Right atrium auricular region (tissue), 2 donors: ENCODE measurements around the gene IRGM. TPM values are rescaled to one million over a fixed set of nuclear protein-coding genes. Genes with fewer than 3 reads are reported as not detected.
"Not testable (repeated sequence)": the region's sequence is repeated elsewhere in the genome, so short reads cannot be mapped to it uniquely, and the experiment has no call there.

Experiments used
- DNase-seq: peaks from one replicate; pipeline ENCODE4 v3.0.0-alpha.2; 2019; ENCODE audit warnings: low spot score
- H3K27ac ChIP-seq, 2 donors: fragments of 200-600 bp; sonication (generic); 1 replicate in 1 of 2; 2 replicates in 1 of 2; pipeline ENCODE4 v1.5.1; 2016 to 2019
- H3K27me3 ChIP-seq, 2 donors: fragments of 200-600 bp; sonication (generic); one replicate each; pipeline versions ENCODE4 v1.5.1 to v1.6.0; 2017 to 2019
- H3K36me3 ChIP-seq: fragments of 200-600 bp; sonication (generic); one replicate; pipeline ENCODE4 v1.5.1; 2016
- H3K4me1 ChIP-seq, 2 donors: fragments of 200-600 bp; sonication (generic); one replicate each; pipeline versions ENCODE4 v1.5.1 to v1.6.0; 2017 to 2019
- H3K4me3 ChIP-seq, 2 donors: fragments of 200-600 bp; sonication (generic); 1 replicate in 1 of 2; 2 replicates in 1 of 2; pipeline ENCODE4 v1.5.1; 2017 to 2019; ENCODE audit warnings: mild to moderate bottlenecking in 1 of 2, moderate library complexity in 1 of 2
- H3K9me3 ChIP-seq, 2 donors: fragments of 200-600 bp; sonication (generic); one replicate each; pipeline ENCODE4 v1.5.1; 2019
- total RNA-seq, 2 donors: library from RNA; depleted of rRNA; stranded (reverse); fragments of >200 nt; gene quantifications; one replicate each; pipeline ENCODE4 v1.1.0, GENCODE V29; 2016
- TF ChIP-seq, protein P1 (sequence below), 2 donors: fragments of 200-600 bp; sonication (generic); IDR thresholded peaks; one replicate each; pipeline ENCODE4 v1.5.1; 2019; ENCODE audit warnings: antibody characterized with exemption in 2 of 2

IRGM gene
- total RNA-seq, 2 donors from 2014 or later, result not detected

DNA sequence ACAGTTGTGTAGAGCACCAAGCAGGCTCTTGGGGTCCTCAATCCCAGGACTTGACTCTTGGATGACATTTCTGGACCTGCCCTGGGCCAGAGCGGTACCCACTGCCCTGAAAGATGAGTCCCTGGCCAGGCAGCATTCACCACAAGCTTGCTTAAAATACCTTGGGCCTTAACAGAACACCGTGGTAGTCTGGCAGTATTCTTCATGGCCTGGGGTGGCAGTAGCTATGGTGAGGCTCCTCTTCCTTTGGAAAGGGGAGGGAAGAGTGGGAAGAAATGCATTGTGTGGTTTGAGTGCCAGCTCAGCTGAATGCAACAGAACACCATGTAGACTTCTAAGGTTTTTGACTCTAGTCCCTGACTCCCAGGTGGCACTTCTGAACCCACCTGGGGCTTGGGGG lies 29.4 kb upstream of the IRGM start:
- no peak overlapping the region for H3K27ac ChIP-seq
- no peak overlapping the region for H3K4me3 ChIP-seq
- no peaks in the 10 kb centered on the region for H3K4me1 ChIP-seq
- DNase-seq, result no peak
- TF ChIP-seq, protein P1, sequence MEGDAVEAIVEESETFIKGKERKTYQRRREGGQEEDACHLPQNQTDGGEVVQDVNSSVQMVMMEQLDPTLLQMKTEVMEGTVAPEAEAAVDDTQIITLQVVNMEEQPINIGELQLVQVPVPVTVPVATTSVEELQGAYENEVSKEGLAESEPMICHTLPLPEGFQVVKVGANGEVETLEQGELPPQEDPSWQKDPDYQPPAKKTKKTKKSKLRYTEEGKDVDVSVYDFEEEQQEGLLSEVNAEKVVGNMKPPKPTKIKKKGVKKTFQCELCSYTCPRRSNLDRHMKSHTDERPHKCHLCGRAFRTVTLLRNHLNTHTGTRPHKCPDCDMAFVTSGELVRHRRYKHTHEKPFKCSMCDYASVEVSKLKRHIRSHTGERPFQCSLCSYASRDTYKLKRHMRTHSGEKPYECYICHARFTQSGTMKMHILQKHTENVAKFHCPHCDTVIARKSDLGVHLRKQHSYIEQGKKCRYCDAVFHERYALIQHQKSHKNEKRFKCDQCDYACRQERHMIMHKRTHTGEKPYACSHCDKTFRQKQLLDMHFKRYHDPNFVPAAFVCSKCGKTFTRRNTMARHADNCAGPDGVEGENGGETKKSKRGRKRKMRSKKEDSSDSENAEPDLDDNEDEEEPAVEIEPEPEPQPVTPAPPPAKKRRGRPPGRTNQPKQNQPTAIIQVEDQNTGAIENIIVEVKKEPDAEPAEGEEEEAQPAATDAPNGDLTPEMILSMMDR (IDR thresholded peaks at IDR 0.05), result no peak
- no peaks in the 10 kb centered on the region for H3K27me3 ChIP-seq
- H3K36me3 ChIP-seq, result no peaks in the 10 kb centered on the region
- no peaks in the 10 kb centered on the region for H3K9me3 ChIP-seq

DNA sequence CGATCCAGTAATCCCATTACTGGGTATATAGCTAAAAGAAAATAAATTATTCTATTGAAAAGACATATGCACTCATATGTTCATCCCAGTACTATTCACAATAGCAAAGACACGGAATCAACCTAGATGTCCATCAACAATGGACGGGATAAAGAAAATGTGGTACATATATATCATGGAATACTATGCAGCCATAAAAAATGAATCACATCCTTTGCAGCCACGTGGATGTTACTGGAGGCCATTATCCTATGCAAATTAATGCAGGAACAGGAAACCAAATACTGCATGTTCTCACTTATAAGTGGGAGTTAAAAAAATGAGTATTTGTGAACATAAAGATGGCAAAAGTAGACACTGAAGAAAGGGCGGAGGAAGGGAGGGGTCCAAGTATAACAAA lies 16.6 kb upstream of the IRGM start:
- TF ChIP-seq, protein P1 (IDR thresholded peaks at IDR 0.05), result no peak
- H3K4me3 ChIP-seq, result no peak overlapping the region
- H3K9me3 ChIP-seq, result no peaks in the 10 kb centered on the region
- no peaks in the 10 kb centered on the region for H3K4me1 ChIP-seq
- H3K27me3 ChIP-seq, result no peaks in the 10 kb centered on the region
- H3K27ac ChIP-seq, result no peak overlapping the region
- no peak for DNase-seq
- H3K36me3 ChIP-seq, result no peaks in the 10 kb centered on the region

DNA sequence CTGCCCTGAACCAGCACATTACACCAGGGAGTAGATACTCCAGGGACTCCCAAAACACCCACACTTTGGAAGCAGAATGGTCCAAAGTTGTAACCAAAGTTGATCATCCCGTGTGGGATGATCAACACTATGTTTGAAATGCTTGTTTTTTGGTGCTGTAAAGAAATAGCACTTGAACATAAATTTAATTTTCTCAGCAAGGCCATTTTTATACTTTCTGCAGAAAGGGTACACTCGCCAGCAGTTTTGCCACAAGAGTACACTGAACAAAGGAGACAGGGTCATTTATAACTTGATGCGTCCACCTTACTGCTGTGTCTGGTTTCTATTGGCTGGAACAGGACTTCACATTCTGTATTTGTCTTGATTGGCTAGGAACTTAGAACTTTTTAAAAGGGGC lies 14.5 kb upstream of the IRGM start:
- H3K9me3 ChIP-seq, H3K4me1 ChIP-seq, H3K36me3 ChIP-seq, H3K27me3 ChIP-seq, DNase-seq, H3K4me3 ChIP-seq, H3K27ac ChIP-seq: not testable (repeated sequence)

DNA sequence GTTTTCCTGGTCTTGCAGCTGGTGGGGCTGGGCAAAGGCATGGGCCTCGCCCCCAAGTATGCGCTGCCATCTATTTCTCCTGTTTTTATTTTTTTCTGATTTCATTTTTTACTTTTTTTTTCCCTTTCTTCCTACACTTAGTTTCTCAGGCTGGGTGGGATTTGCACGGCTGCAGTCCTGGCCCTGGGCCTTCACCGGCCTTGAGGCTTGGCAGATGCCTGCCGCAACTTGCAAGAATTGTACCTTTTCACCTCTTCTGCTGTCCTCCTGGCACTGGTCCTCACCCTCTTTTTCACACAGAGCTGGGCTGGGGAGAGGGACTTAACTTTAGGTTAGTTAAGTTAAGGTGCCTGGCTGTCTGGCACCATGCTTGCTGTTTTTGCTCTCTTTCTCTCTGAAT lies 10.3 kb upstream of the IRGM start:
- Histone ChIP-seq H3K4me1 (no peaks in the 10 kb centered on the region), H3K4me3 (no peak overlapping the region), H3K27me3 (no peaks in the 10 kb centered on the region), H3K36me3 (no peaks in the 10 kb centered on the region), H3K9me3 (no peaks in the 10 kb centered on the region), H3K27ac (no peak overlapping the region)
- DNase-seq, result no peak
- TF ChIP-seq, protein P1 (IDR thresholded peaks at IDR 0.05), result no peak

DNA sequence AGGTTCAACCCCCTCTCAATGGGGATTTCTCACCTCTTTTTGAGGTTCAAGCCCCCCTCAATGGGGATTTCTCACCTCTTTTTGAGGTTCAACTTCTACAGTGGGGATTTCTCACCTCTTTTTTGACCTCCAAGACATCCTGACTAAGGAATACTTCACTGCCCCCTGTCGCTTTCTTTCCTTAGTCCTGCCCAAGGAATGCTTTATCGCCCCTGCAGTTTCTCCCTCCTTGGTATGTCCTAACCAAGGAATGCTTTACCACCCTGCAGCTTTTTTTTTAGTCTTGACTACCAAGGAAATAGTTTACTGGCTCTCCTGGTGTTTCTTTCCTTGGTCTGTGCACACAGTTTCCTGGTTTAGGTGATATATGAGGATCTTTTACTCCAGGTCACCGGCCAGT lies 9.6 kb upstream of the IRGM start:
- Histone ChIP-seq H3K9me3 (no peaks in the 10 kb centered on the region), H3K36me3 (no peaks in the 10 kb centered on the region), H3K27ac (no peak overlapping the region), H3K27me3 (no peaks in the 10 kb centered on the region), H3K4me3 (no peak overlapping the region), H3K4me1 (no peaks in the 10 kb centered on the region)
- TF ChIP-seq, protein P1 (IDR thresholded peaks at IDR 0.05), result no peak
- DNase-seq, result no peak

DNA sequence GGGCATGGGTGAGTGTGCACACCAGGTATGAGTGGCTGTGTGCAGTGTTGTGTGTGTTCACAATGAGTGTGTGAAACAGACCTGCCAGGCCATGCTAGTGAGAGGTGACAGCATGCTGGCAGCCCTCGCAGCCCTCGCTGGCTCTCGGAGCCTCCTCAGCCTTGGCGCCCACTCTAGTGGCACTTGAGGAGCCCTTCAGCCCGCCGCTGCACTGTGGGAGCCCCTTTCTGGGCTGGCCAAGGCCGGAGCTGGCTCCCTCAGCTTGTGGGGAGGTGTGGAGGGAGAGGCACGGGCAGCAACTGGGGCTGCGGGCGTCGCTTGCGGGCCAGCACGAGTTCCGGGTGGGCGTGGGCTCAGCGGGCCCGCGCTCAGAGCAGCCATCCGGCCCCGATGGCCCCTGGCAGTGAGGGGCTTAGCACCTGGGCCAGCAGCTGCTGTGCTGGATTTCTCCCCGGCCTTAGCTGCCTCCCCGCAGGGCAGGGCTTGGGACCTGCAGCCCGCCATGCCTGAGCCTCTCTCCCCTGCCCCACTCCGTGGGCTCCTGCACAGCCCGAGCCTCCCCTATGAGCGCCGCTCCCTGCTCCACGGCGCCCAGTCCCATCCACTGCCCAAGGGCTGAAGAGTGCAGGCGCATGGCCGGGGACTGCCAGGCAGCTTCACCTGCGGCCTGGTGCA lies 999 bp upstream of the IRGM start:
- not testable (repeated sequence) for H3K36me3 ChIP-seq, H3K9me3 ChIP-seq, H3K27me3 ChIP-seq, H3K4me1 ChIP-seq, DNase-seq, H3K27ac ChIP-seq, H3K4me3 ChIP-seq

DNA sequence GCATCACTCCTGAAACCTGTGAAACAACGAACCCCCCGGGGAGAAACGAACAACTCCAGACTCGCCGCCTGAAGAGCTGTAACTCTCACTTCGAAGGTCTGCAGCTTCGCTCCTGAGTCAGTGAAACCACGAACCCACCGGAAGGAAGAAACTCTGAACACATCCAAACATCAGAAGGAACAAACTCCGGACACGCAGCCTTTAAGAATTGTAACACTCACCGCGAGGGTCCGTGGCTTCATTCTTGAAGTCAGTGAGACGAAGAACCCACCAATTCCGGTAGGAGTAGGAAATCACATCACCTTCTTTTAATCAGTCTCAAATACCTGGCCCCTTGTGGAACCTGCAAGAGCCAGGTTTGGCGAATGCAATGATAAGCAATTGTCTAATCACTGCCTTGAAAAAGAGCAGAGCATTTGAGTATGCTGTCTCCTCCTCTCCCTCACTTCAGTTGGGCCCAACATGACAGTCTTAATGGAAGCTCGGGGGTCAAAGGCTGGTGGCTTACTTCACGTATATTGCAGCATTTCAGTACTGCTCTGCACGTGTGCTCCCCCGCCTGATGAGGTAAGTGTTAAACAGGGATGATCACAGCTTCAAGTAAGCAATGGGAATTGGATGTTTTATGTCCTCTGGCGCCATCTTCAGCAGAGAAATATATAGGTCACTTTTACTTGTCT lies 473 bp downstream of the IRGM start:
- H3K4me3 ChIP-seq, result no peak overlapping the region
- DNase-seq, result peak; percentile 64
- TF ChIP-seq, protein P1 (IDR thresholded peaks at IDR 0.05), result peak; percentile 30 to 78

More for the DNA sequence above, 473 bp downstream of the IRGM start:
- Histone ChIP-seq H3K4me1 (no peaks in the 10 kb centered on the region), H3K36me3 (no peaks in the 10 kb centered on the region), H3K27me3 (no peaks in the 10 kb centered on the region), H3K9me3 (no peaks in the 10 kb centered on the region), H3K27ac (no peak overlapping the region)
